ENCODE data around the gene IL17A. TPM values are rescaled to one million over a fixed set of nuclear protein-coding genes. Genes with fewer than 3 reads are reported as not detected.
A peak's percentile ranks its signal among the peaks of the same experiment; 100 is the strongest.

The IL17A gene
- total RNA-seq, 1 donor from 2014 or later = not detected

DNA sequence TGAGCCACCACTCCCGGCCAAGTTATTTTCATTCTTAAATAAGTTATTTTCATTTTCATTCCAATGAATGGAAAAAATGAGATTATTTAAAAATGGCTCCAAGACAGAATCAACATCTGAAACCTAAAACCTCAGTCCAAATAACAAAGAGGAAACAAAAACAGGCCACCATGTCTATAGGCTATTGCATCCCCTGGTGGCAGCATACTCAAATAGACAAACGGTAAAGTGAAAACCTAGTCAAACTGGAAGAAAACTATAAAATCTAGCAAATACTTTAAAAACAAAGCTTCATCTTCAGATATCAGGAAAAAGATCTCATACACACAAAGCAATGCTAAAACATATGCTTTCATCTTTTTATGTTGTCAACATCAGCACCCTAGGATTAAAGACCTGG lies 20.9 kb downstream of the IL17A start:
- no peak for DNase-seq
- no peak overlapping the region for H3K4me3 ChIP-seq
- no peaks in the 10 kb centered on the region for H3K36me3 ChIP-seq
- no peaks in the 10 kb centered on the region for H3K4me1 ChIP-seq
- no peak for TF ChIP-seq CTCF (IDR thresholded peaks at IDR 0.05; ENCODE audit: borderline replicate concordance)
- intact Hi-C loops (cut with micrococcal nuclease) = no loop called here
- H3K9me3 ChIP-seq (replicated peaks) = peaks cover under 1% of the 10 kb centered on the region
- peaks cover 3% of the 10 kb centered on the region for H3K27me3 ChIP-seq (ENCODE audit: low read depth)
- H3K27ac ChIP-seq (replicated peaks) = no peak overlapping the region

- peak overlapping the region; percentile 48 for H3K27ac ChIP-seq (replicated peaks)
- no peaks in the 10 kb centered on the region for H3K4me1 ChIP-seq
- no peaks in the 10 kb centered on the region for H3K9me3 ChIP-seq (replicated peaks)
- DNase-seq = no peak
- H3K27me3 ChIP-seq (ENCODE audit: low read depth) = peaks cover 6% of the 10 kb centered on the region
- no peak overlapping the region for H3K4me3 ChIP-seq
- no peaks in the 10 kb centered on the region for H3K36me3 ChIP-seq
- intact Hi-C loops (cut with micrococcal nuclease) = no loop called here
- no peak for TF ChIP-seq CTCF (IDR thresholded peaks at IDR 0.05; ENCODE audit: borderline replicate concordance)
Observed at GRCh38 chr6:52208612-52209011, 22.4 kb downstream of the IL17A start.

- Histone ChIP-seq H3K27me3 (ENCODE audit: low read depth) (peaks cover 6% of the 10 kb centered on the region), H3K4me1 (no peaks in the 10 kb centered on the region), H3K4me3 (no peak overlapping the region), H3K27ac (replicated peaks) (no peak overlapping the region), H3K36me3 (no peaks in the 10 kb centered on the region), H3K9me3 (replicated peaks) (no peaks in the 10 kb centered on the region)
- DNase-seq = no peak
- intact Hi-C loops (cut with micrococcal nuclease) = no loop called here
- no peak for TF ChIP-seq CTCF (IDR thresholded peaks at IDR 0.05; ENCODE audit: borderline replicate concordance)
Observed at GRCh38 chr6:52209770-52210169, 23.6 kb downstream of the IL17A start.

DNA sequence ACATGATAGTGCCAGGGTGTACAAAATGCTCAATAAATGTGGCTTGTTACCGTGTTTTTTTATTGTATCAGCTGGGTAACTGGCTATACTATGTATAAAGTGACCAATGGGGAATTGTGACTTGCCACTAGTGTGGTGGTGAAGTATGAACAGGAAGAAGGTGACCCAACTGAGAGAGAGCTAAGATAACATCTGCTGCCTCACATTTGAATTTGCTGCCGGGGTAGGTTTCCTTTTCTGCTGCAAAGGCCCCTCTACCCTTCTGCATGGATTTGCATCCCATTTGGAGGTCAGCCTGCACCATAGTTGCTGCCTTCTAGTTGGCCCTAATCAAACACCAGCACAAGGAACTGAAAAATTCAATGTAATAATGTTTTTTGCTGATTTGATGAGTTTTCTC lies 24.1 kb downstream of the IL17A start:
- Histone ChIP-seq H3K4me1 (no peaks in the 10 kb centered on the region), H3K4me3 (no peak overlapping the region), H3K36me3 (no peaks in the 10 kb centered on the region), H3K27me3 (ENCODE audit: low read depth) (peaks cover 6% of the 10 kb centered on the region), H3K9me3 (replicated peaks) (no peaks in the 10 kb centered on the region), H3K27ac (replicated peaks) (no peak overlapping the region)
- no peak for DNase-seq
- intact Hi-C loops (cut with micrococcal nuclease) = no loop called here
- TF ChIP-seq CTCF (IDR thresholded peaks at IDR 0.05; ENCODE audit: borderline replicate concordance) = no peak

- H3K4me3 ChIP-seq = no peak overlapping the region
- intact Hi-C loops (cut with micrococcal nuclease) = no loop called here
- H3K27me3 ChIP-seq (ENCODE audit: low read depth) = peaks cover 6% of the 10 kb centered on the region
- H3K27ac ChIP-seq (replicated peaks) = no peak overlapping the region
- no peak for TF ChIP-seq CTCF (IDR thresholded peaks at IDR 0.05; ENCODE audit: borderline replicate concordance)
- H3K36me3 ChIP-seq = no peaks in the 10 kb centered on the region
- H3K4me1 ChIP-seq = no peaks in the 10 kb centered on the region
- no peaks in the 10 kb centered on the region for H3K9me3 ChIP-seq (replicated peaks)
- no peak for DNase-seq
Observed at GRCh38 chr6:52213127-52213526, 27.0 kb downstream of the IL17A start.

- DNase-seq = no peak
- Histone ChIP-seq H3K9me3 (replicated peaks) (no peaks in the 10 kb centered on the region), H3K4me1 (no peaks in the 10 kb centered on the region), H3K27me3 (ENCODE audit: low read depth) (peaks cover 6% of the 10 kb centered on the region), H3K36me3 (no peaks in the 10 kb centered on the region), H3K27ac (replicated peaks) (no peak overlapping the region), H3K4me3 (no peak overlapping the region)
- TF ChIP-seq CTCF (IDR thresholded peaks at IDR 0.05; ENCODE audit: borderline replicate concordance) = no peak
- intact Hi-C loops (cut with micrococcal nuclease) = no loop called here
Observed at GRCh38 chr6:52215787-52216186, 29.6 kb downstream of the IL17A start.

Measured in left ventricle myocardium inferior (tissue), 1 donor.